Heart left ventricle (tissue), 16 donors: ENCODE data around the gene LMCD1. TPM values are rescaled to one million over a fixed set of nuclear protein-coding genes. Genes with fewer than 3 reads are reported as not detected.

Experiments
- ATAC-seq, 4 donors: fragments of 200-7000 bp; cut with Tn5 transposase; one replicate each; pipeline ENCODE4 v1.9.1; 2020 to 2022; ENCODE audit warnings: moderate library complexity in 4 of 4, mild to moderate bottlenecking in 3 of 4, moderate number of reproducible peaks in 1 of 4
- DNase-seq, 5 donors: peaks; one replicate each; pipeline ENCODE4 v3.0.0-alpha.2; 2020
- H3K27ac ChIP-seq, 12 donors: fragments of 200-600 bp; sonication (generic) in 4 of 12; one replicate each; pipeline versions ENCODE4 v1.5.0 to v1.8.0; 2016 to 2022; ENCODE audit warnings: mild to moderate bottlenecking in 2 of 12
- H3K27me3 ChIP-seq, 9 donors: fragments of 200-600 bp; sonication (generic) in 2 of 9; one replicate each; pipeline versions ENCODE4 v1.5.1 to v1.8.0; 2016 to 2022; ENCODE audit warnings: mild to moderate bottlenecking in 3 of 9
- H3K36me3 ChIP-seq, 9 donors: fragments of 200-600 bp; sonication (generic) in 2 of 9; one replicate each; pipeline versions ENCODE4 v1.5.0 to v1.8.0; 2018 to 2022; ENCODE audit warnings: mild to moderate bottlenecking in 2 of 9
- H3K4me1 ChIP-seq, 12 donors: fragments of 200-600 bp; sonication (generic) in 4 of 12; one replicate each; pipeline versions ENCODE4 v1.5.0 to v1.8.0; 2016 to 2022; ENCODE audit warnings: mild to moderate bottlenecking in 3 of 12
- H3K4me3 ChIP-seq, 12 donors: fragments of 200-600 bp; sonication (generic) in 4 of 12; one replicate each; pipeline versions ENCODE4 v1.5.0 to v1.8.0; 2017 to 2022; ENCODE audit warnings: mild to moderate bottlenecking in 9 of 12, moderate library complexity in 4 of 12
- H3K9me3 ChIP-seq, 12 donors: fragments of 200-600 bp; sonication (generic) in 4 of 12; one replicate each; pipeline versions ENCODE4 v1.5.0 to v1.8.0; 2016 to 2022; ENCODE audit warnings: mild to moderate bottlenecking in 1 of 12
- CTCF ChIP-seq, 12 donors: fragments of 200-600 bp; sonication (generic) in 4 of 12; IDR thresholded peaks; one replicate each; pipeline versions ENCODE4 v1.5.0 to v1.8.0; 2018 to 2022; ENCODE audit warnings: antibody characterized with exemption in 12 of 12, mild to moderate bottlenecking in 5 of 12
- POLR2A ChIP-seq, 2 donors: fragments of 450-650 bp; IDR thresholded peaks; one replicate each; pipeline ENCODE4 v1.6.1; 2017; ENCODE audit warnings: antibody characterized with exemption in 2 of 2, mild to moderate bottlenecking in 2 of 2, moderate library complexity in 2 of 2
- WGBS, 4 donors: extraction: QIAGEN DNeasy Blood & Tissue Kit in 2 of 4; methylation state at CpG; one replicate each; pipeline versions ENCODE4 v1.1.5 to v1.1.7; 2013 to 2018; 5-methylcytosine and 5-hydroxymethylcytosine counted together
- intact Hi-C, 10 donors: fragments of 100-400 bp; cut with DNase I; formaldehyde crosslinking; loops; one replicate each; pipeline versions ENCODE4 v1.11.1 to v1.14.2; 2022
- polyA plus RNA-seq, 2 donors: library from polyadenylated mRNA; stranded (reverse); fragments of 200-250 nt; gene quantifications; one replicate each; pipeline ENCODE4 v1.2.3, GENCODE V29; 2013
- total RNA-seq, 9 donors: library from RNA; depleted of rRNA in 2 of 9; stranded (reverse); fragments of >200 nt in 2 of 9; fragmentation: NEBNext Ultra II Directional in 3 of 9; extraction: Animal tissue kit (Norgen Biotek cat#: 25700) in 3 of 9; gene quantifications; one replicate each; pipeline versions ENCODE4 v1.1.0 to v1.2.4, GENCODE V29; 2016 to 2023
- donor health status: ischemic (EF 13 %, LVEDD 7.1; RV severe dilation, severe dysfunction).
- donor health status: healthy with polysubstance abuse.
- donor health status: DM: no; HTN: yes; CAD: no.
- donor health status: DM: no; HTN: no; CAD: no.
- donor health status: ischemic (EF 25% LVEDD 6.9; RV normal size, moderate dysfunction).
- donor health status: ischemic (EF 25% LVEDD 5.7; RV mildly dilated, moderate dysfunction).
- donor health status: healthy.
- donor health status: DM: yes; HTN: yes; CAD: no.
- donor health status: ischemic (EF 35%, LVEDD 5.7; RV mildly dilated, moderate dysfunction).
- donor health status: nonischemic (EF 11% LVEDD 7.7; RV severe dilation, severe dysfunction).
- donor health status: DM: yes; HTN: yes; CAD: no.
- donor health status: PGD.
- donor health status: ischemic (EF 29% LVEDD 5.4; RV normal size, mild dysfunction).
- donor health status: nonischemic (EF 23%, LVEDD 6.1; RV moderate dilation, normal function).

Gene LMCD1
- total and polyA plus RNA-seq, 11 donors = 34.9 to 661 (median 54.6) TPM

- Histone ChIP-seq H3K4me3 (no peak overlapping the region), H3K27me3 (no peaks in the 10 kb centered on the region), H3K36me3 (no peaks in the 10 kb centered on the region), H3K4me1 (peaks cover 0 to 37% (median 17%) of the 10 kb centered on the region in 12 donors), H3K9me3 (peaks cover 0 to 9% (median 0%) of the 10 kb centered on the region in 12 donors), H3K27ac (no peak overlapping the region)
- intact Hi-C loops = loop anchor here in 1 of 10 donors (10.0 kb wide), 1 partner anchor 116 kb away; no protein-coding TSS in a partner anchor
- 70 to 89% (median 73%) methylated on average over 5 of the region's 5 CpGs for WGBS, 4 donors
- no peak for ATAC-seq
- TF ChIP-seq CTCF (IDR thresholded peaks at IDR 0.05) (no peak), POLR2A (IDR thresholded peaks at IDR 0.05) (no peak)
- DNase-seq = no peak
Measured at GRCh38 chr3:8488877-8489276, 12.7 kb upstream of the LMCD1 start.

GRCh38 chr3:8489278-8489792, 12.3 kb upstream of the LMCD1 start:
- DNase-seq = no peak
- intact Hi-C loops = loop anchor here in 1 of 10 donors (10.0 kb wide), 1 partner anchor 115 kb away; no protein-coding TSS in a partner anchor
- Histone ChIP-seq H3K27ac (no peak overlapping the region), H3K9me3 (peaks cover 0 to 9% (median 0%) of the 10 kb centered on the region in 12 donors), H3K27me3 (no peaks in the 10 kb centered on the region), H3K36me3 (no peaks in the 10 kb centered on the region), H3K4me3 (no peak overlapping the region), H3K4me1 (peaks cover 0 to 35% (median 15%) of the 10 kb centered on the region in 12 donors)
- ATAC-seq = no peak
- TF ChIP-seq POLR2A (IDR thresholded peaks at IDR 0.05) = no peak
- TF ChIP-seq CTCF (IDR thresholded peaks at IDR 0.05) = no peak
- 82 to 97% (median 93%) methylated on average over 2 of the region's 2 CpGs for WGBS, 4 donors

- Histone ChIP-seq H3K36me3 (no peaks in the 10 kb centered on the region), H3K27me3 (no peaks in the 10 kb centered on the region), H3K27ac (peak overlapping the region in 1 of 12 donors; percentile 18), H3K9me3 (peaks cover 0 to 2% (median 0%) of the 10 kb centered on the region in 12 donors), H3K4me3 (no peak overlapping the region), H3K4me1 (peaks cover 0 to 35% (median 15%) of the 10 kb centered on the region in 12 donors)
- intact Hi-C loops = loop anchor here in 2 of 10 donors (10.0 kb wide), 1 partner anchor 45 kb away; no protein-coding TSS in a partner anchor
- WGBS, 4 donors = 31 to 37% (median 34%) methylated on average over 4 of the region's 4 CpGs
- TF ChIP-seq POLR2A (IDR thresholded peaks at IDR 0.05) (no peak), CTCF (IDR thresholded peaks at IDR 0.05) (no peak)
- ATAC-seq = peak in 2 of 4 donors; percentile 45 to 55
- DNase-seq = peak in 1 of 5 donors; percentile 32
Measured at GRCh38 chr3:8490079-8490552, 11.5 kb upstream of the LMCD1 start.

- ATAC-seq (peak in 3 of 4 donors; percentile 32 to 50 (median 32)), DNase-seq (peak in 2 of 5 donors; percentile 61 to 66)
- peaks cover 0 to 27% (median 12%) of the 10 kb centered on the region in 12 donors for H3K4me1 ChIP-seq
- H3K9me3 ChIP-seq = no peaks in the 10 kb centered on the region
- H3K36me3 ChIP-seq = no peaks in the 10 kb centered on the region
- no peak overlapping the region for H3K4me3 ChIP-seq
- intact Hi-C loops = loop anchor here in 2 of 10 donors (10.0 kb wide), 1 partner anchor 47 kb away; no protein-coding TSS in a partner anchor
- WGBS, 4 donors = 63 to 72% (median 65%) methylated on average over 9 of the region's 9 CpGs
- H3K27me3 ChIP-seq = no peaks in the 10 kb centered on the region
- TF ChIP-seq CTCF (IDR thresholded peaks at IDR 0.05) (no peak), POLR2A (IDR thresholded peaks at IDR 0.05) (no peak)
- H3K27ac ChIP-seq = peak overlapping the region in 1 of 12 donors; percentile 30
Measured at GRCh38 chr3:8491271-8492144, 10.1 kb upstream of the LMCD1 start.
